Fibroblast of skin of scalp (primary cell): ENCODE results near the gene RUNX1.

Source experiments
- DNase-seq: peaks from one replicate; pipeline ENCODE4 v3.0.0-alpha.2; 2013

Gene RUNX1

DNA sequence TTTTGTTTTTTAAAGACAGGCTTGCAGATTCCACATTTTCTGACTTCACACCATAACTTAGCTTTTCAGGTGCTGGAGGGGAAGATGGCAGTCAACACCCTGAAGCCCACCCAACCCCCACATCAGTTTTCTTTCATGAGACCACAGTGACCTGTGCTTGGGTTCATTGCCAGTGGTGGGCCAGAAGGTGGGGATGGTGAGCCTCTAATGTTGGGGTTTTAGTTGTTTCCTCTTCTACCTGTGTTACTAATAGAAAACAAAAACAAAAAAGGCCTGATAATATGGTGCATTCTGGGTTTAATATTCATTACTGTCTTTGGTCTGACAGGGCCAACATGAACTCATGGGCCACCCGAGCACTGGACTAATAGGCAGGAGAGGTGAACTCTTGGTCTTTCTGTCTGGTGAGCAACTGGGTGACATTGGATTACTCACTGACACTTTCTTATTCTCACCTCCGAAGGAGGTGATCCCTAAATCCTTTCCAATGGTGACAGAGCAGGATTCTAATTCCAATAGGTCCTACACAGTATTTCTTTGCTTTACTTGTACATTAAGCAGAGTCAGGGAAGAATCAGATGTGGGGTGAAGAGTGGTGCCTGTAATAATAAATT, 247.5 kb downstream of the RUNX1 start:
- no peak for DNase-seq

DNA sequence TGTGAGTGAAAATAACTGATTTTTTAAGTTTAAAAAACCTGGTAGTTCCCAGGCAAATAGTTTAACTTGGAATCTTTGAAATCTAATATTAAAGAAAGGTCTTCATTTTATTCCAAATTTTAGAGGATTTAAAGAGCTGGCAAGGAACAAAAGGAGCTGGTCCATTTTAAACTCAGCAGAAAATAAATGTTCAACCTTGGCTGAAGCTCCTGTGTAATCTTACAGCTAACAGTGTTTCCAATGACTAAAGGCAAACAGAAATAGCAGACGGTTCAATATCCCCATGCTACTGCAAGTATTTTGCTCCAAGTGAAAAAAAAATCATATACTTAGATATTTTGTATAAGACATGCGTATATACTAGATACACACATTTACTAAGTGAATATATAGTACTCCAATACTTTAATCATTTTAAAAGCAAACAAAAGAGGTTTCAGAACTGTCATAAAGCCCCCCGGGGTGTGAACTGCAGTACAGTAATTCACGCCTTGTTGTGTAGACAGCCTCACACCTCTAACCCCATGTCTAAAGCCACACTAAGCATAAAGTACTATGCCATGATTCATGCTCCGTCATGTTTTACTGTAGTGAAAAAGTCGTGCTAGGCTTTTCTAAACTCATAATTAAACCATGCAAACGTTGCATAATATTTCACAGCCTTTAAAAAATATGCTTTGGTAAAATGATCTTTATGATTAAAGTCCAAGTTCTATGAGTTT, 248.1 kb downstream of the RUNX1 start:
- DNase-seq = peak; percentile 81

DNA sequence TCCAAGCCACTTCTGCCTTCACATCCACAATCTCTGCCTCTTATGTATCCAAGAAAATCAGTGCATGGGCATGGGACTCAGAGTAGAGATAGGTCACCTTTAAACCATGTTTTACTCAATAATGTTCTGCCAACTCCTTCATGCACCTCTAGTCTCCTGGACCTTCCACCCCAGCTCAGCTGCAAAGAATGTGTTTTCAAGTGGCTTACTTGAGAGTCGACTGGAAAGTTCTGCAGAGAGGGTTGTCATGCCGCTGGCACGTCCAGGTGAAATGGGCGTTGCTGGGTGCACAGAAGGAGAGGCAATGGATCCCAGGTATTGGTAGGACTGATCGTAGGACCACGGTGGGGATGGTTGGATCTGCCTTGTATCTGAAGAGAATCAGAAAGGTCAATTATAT, 250.0 kb downstream of the RUNX1 start:
- no peak for DNase-seq

DNA sequence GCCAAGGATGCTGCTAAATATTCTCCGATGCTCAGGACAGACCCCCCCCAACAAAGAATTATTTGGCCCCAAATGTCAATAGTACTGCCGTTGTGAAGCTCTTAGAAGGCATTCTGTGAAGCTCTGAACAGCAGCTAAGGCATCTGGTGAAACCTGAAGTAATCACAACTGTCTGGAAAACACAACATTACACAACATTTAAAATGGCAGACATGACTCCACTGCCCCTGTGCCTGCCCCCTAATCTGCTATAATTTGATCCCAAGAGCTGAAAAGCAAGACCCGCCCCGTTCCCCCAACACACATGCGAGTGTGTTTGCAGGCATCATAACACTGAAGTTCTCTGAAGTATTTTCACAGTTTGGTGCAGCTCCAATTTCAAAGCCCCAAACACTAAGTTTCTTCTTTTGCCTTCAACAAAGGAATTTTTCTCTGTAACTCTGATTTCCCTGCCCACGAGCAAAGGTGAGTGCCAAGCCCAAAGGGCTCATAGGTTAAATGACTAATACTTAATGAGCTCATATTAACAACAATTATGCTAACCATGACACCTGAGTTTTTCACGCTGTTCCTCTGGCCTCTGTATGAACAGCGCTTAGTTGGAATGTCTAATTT, 251.1 kb downstream of the RUNX1 start:
- no peak for DNase-seq

DNA sequence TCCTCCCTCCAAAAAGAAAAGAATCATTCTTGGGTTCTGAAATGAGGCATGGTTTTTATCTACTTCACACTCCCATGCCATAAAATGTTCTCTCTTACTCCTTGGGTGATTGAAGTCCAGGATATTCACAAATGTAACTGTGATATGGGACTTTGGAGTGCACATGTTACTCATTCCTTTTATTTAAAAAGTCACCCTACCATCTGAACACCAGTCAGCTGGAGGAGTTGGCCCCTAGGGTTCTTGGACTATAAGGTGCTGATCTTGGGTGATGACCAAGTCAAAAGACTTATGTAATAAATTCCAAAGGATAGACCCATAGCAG, 251.9 kb downstream of the RUNX1 start:
- no peak for DNase-seq

DNA sequence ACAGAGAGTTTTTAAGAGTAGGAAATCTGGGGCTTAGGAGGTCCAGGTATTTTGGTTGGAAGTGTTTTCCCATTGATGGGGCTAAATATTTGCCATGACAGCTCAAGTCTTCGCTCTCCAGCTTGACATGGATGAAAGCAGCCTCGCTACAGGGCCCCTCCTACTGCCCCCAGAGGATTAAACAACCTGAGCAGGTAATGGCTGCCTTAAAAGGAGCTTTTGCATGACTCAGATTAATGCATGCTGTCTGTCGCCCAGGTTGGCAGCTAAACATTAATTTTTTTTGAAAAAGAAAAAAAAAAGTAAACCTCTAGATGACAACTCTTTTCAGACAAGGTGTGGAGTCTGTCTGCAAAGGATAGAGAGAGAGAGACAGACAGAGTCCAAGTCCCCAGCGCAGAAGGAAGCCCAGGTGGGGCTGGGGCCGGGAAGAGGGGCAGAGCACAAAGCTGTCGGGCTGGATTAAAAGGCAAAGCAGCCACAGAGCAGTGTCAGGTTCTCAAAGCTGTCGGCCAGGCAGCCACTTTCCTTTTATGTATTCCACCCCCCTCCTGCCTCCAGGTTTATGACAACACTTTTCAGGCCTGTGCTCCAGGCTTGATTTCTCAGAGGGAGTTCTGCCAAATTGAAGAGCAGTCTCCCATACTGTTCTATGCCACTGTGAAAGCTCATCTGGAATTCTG, 252.4 kb downstream of the RUNX1 start:
- no peak for DNase-seq

DNA sequence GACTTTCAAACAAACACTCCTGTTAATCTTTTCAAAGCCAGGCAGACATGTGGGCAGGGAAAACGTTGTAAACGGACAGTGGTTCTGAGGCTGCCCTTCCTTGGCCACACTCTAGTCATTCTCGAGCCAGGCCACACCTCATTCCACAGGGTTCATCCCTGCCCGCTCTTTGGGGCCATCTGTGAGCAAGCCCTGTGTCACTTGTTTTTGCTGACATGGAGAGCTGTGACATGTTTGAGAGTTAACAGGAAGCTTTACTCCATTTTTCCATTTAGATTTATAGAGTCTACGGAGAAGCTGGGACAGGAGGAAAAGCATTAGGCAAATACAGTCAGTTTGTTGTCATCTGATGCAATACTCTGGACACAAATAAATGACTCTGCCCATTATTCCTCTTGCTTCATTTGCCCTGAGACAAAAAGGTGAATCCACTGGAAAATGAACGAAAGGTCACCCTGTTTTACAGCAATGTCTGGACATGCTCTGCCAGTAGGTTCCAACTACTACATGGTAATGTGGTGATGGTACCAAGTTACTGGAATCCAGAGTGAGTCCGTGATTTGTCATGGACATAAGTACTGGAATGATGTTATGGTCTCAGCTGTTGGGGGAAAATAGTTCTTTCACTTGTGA, 253.4 kb downstream of the RUNX1 start:
- DNase-seq = peak; percentile 46

DNA sequence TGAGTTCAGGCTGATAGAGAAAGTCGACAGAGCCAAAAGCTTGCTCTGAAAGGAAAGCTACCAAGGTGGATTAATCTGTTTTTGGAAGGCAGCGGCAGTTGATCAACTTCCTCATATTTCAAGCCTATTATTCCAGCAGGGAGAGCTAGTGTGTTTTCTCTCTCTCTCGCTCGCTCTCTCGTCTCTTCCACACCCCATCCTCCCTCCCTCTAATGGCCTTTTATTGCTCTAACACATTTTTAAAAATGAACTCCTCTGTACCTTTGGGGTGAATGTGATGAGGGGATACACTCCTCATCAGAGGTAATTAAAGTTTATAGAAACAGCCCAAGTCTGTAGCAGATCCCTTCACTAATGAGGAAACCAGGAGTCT, 253.9 kb downstream of the RUNX1 start:
- DNase-seq = no peak

DNA sequence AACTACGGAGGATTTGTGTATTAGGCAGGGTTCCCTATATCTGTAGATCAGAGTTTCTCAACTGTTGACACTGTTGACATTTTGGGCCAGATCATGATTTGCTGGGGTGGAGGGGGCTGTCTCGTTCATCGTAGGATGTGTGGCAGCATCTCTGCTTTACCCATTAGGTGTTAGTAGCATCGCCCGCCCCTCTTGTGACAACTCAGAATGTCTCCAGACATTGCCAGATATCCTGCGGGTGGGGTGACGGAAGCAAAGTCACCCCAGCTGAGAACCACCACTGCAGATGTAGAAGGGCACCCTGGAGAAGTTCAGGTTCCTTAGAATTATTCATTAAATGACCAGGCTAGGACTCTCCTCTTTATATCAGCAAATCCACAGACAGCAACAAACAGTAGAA, 254.4 kb downstream of the RUNX1 start:
- no peak for DNase-seq

DNA sequence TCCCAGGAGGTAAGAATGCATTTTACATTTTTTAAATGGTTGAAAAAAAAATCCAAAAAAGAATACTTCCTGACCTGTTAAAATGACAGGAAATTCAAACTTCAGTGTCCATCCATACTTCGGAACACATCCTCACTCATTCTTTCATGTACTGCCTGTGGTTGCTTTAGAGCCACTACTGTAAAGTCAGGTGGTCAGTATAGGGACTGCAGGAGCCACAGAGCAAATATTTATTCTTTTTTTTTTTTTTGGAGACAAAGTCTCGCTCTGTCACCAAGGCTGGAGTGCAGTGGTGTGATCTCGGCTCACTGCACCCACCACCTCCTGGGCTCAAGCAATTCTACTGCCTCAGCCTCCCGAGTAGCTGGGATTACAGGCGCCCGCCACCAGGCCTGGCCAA, 255.6 kb downstream of the RUNX1 start:
- no peak for DNase-seq

DNA sequence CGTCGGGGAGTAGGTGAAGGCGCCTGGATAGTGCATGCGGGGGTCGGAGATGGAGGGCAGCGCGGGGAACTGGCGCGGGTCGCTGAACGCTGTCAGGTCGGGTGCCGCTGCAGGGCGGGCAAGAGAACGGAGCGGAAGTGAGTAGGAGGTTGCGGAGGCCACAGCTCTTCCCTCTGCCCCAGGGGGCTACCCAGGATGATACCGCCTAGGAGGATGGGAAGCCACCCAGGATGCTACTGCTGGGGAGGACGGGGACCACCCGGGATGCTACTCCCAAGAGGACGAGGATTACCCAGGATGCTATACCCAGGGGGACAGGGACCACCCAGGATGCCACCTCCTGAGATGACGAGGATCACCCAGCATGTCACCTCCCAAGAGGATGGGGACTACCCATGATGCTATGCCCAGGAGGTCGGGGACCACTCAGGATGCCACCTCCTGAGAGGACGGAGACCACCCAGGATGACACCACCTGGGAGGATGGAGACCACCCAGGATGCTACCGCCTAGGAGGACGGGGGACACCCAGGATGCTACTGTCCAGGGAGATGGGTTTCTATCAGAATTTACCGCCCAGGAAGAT, 256.5 kb downstream of the RUNX1 start:
- DNase-seq = no peak

DNA sequence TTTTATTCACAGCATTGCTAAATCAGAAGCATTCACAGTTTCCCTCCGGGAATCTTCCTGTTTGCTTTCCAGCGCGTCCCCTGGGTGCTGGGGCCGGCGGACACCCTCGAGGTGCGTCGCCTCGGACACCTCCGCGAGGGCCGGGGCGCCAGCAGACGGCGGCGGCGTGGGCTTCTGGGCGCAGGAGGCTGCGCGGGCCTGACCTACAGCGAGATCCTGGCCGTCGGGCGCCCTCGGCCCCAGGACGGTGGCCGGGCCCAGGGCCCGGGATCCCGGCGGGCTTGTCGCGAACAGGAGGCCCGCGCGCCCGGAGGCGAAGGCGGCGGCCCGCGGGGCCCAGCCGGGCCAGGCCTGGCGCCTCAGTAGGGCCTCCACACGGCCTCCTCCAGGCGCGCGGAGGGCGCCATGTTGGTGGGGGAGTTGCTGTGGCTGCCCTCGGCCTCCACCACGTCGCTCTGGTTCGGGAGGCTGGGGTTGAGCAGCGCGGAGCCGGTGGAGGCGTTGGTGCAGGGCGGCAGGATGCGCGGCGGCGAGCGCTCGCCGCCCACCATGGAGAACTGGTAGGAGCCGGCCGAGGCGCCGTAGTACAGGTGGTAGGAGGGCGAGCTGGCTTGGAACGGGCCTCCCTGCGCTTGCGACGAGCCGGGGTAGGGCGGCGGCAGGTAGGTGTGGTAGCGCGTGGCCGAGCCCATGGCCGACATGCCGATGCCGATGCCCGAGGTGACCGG, 257.2 kb downstream of the RUNX1 start:
- DNase-seq = no peak

DNA sequence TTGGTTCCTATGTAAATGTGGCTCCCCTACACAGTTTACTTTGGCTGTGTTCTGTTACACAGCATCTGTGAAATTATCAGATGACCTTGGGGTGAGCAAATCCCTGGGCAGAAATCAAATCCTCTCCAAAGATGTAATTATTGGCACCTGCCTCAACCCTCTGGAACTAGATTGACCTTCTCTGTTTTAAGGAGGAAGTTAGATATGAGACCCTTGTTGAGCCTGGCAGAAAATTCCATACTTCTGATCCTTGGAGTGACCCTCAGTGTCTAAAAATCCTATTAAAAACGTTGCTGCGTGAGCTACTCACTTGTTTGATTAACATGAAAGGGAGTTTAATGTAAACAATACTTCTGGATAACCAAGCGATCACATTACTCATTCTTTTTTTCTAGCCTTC, 258.3 kb downstream of the RUNX1 start:
- no peak for DNase-seq

DNA sequence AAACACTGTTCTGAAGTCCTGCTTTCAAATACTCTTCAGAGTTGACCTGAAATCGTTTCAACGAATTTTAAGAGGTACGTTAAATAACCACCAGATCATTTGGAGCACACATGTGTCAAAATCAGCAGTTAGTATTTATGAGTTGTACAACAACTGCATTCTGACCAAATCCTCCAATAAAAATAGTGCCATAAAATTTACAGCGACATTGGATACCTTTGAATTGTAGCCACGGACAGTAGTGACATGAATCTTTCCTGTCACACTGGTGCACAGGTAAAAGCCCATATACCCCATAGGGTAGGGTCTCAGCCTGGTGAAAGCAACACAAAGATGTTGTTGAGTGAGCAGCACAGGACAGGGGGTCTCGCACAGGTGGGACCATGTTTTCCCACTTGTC, 258.8 kb downstream of the RUNX1 start:
- DNase-seq = no peak

DNA sequence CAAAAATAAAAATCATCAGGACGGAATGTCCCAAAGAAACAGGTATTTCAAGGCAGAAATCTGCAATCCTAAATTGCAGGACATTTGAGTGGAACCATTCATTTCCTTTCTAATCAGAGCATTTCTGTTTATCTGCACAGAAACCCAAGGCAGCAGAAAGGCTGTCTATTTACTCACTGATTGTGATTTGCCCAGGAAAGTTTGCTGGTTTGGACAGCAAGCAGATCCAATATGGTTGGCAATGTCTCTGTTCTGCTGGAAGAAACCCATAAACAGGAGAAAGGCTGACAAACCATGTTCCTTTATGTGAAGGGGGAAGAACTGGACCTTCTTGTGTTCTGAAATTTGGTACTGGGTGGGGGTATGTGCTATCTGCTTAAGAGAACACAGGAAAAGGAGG, 260.2 kb downstream of the RUNX1 start:
- no peak for DNase-seq

DNA sequence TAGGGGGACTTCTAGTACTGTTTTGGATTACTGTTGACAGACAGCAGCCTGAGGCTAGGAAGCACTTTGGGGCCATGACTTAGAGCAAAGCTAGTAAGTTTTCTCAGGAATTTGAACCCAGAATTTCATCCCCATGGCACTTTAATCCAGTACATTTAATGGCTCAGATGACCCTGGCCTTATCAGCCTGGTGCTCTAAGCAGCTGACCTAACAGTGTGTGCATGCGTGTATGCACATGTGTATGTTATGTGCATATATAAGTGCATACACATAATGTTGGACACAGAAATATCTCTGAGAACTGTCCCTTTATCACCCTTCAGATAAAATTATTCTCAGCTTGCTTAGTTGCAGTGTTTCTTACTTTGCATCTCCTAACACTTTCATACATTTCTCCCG, 265.3 kb downstream of the RUNX1 start:
- DNase-seq = no peak

DNA sequence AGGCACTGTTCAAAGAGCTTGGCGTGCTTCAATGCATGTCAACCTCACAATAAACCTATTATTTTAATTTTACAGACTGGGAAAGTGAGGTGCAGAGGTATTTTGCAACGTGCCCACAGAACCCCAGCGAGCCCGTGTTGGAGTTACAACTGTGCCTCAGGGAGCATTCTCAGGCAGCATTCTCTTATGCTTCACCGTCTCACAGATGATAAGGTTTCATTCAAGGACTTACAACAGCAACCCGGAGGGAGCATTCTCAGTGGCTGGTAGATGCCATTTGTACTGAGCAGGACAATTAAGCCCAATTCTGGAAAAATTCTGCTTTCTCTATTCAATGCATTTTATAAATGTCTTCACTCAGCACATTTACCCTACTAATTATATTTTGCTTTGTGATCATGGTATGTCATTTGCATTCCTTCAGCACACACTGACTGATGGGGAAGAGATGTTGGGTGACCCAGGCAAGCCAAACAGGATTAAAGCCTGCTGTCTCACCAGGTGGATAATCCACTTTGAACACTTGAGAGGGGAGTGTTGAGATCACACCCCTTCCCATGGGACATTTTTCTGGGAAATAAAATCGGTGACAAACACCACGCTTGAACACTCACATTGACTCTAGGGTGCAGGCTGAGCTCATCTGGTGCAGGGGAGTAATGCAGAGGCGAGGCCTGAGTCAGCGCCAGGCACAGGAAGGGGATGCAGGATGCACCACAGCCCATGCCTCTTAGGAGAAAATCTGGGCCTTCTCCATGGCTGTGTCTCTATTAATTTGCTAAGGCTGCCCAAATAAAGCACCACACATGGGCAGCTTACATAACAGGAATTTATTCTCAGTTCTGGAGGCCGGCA, 266.4 kb downstream of the RUNX1 start:
- no peak for DNase-seq

DNA sequence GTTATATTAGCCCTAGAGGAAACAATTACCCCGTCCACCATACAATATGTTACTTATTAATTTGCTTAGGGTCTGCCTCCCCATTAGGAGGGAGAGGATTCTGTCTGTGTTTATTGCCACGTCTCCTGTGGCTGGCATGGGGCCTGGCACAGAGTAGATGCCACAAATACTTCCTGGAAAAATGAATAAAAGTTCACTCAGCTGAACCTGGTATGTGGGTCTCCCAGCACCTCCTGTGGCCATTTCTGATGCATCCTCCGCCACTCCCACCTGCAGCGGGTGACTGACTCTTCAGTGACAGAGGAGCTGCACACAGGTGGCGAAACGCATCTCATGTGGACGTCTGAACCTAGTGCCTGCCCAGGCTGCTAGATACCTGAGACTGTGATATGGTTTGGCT, 267.6 kb downstream of the RUNX1 start:
- no peak for DNase-seq

DNA sequence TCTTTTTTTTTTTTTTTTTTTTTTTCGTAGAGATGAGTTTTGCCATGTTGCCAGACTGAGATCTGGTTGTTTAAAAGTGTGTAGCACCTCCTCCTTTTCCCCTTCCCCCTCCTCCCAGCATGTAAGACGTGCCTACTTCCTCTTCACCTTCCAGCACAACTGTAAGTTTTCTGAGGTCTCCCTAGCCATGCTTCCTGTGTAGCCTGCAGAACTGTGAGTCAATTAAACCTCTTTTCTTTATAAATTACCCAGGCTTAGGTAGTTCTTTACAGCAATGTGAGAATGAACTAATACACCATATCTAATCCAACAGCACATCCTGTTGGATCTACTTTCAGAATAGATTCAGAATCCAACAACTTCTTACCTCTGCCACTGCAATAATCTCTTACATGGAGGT, 269.2 kb downstream of the RUNX1 start:
- no peak for DNase-seq

DNA sequence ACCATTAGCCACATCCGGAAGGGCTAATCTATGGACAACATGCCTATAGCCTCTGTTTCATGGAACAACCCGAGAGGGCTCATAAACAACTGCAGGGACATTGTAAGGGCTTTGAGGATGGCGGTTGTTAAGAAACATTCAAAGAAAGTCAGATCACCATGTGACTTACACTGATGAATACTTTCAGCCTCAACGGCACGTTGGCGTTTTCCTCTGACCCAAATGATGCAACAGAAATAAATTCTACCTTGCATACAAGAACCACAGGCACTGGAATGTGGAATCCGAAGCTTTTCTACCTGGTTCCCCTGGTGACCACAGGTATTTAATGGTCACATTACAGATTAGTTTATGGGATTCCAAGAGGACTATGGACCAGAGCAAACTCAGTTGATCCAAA, 273.3 kb downstream of the RUNX1 start:
- DNase-seq = no peak

DNA sequence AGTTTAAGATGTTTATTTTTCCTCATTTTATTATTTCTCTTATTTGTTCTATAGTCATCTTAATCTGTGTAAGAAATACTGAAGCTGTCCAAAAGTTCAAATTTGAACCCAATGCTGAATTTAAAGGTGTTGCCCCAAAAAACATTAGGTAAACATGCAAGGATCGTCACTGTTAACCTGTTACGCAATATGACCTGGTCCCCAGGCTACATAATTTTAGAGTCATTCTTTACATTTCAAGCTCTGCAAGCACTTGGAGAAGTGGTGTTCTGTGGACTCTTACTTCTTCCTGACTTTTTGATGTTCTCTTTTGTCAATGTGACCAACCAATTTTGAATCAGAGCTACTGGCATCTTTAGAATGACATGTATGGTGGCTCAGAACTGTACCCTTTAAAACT, 274.4 kb downstream of the RUNX1 start:
- DNase-seq = no peak
